Loucy (cell line): ENCODE data around the gene RNF145.

ENCODE experiments used
- H2AFZ ChIP-seq: fragments of 200-600 bp; sonication (generic); 2 replicates; pipeline ENCODE4 v1.6.0; 2016; ENCODE audit warnings: antibody characterized with exemption, mild to moderate bottlenecking, low read length, moderate library complexity
- H3F3A ChIP-seq: fragments of 200-600 bp; 2 replicates; pipeline ENCODE4 v1.6.0; 2016; ENCODE audit warnings: antibody characterized with exemption, low read depth, mild to moderate bottlenecking
- H3K27me3 ChIP-seq: fragments of 200-600 bp; sonication (generic); 2 replicates; pipeline ENCODE4 v1.6.1; 2014; ENCODE audit warnings: low read length, mild to moderate bottlenecking; ENCODE audit not compliant: insufficient read depth, poor library complexity, severe bottlenecking
- H3K36me3 ChIP-seq: fragments of 200-600 bp; sonication (generic); 2 replicates; pipeline ENCODE4 v1.6.1; 2016; ENCODE audit warnings: low read length; ENCODE audit not compliant: insufficient read depth
- H3K4me1 ChIP-seq: fragments of 200-600 bp; sonication (generic); 2 replicates; pipeline ENCODE4 v1.5.1; 2014; ENCODE audit warnings: low read length, mild to moderate bottlenecking; ENCODE audit not compliant: insufficient read depth, poor library complexity, severe bottlenecking
- H3K4me2 ChIP-seq: fragments of 200-600 bp; sonication (generic); 2 replicates; pipeline ENCODE4 v1.6.0; 2014; ENCODE audit warnings: antibody characterized with exemption, low read length, low read depth, mild to moderate bottlenecking; ENCODE audit not compliant: poor library complexity, severe bottlenecking
- H3K4me3 ChIP-seq: fragments of 200-600 bp; sonication (generic); 2 replicates; pipeline ENCODE4 v1.5.1; 2014; ENCODE audit warnings: low read length, mild to moderate bottlenecking, mixed read lengths; ENCODE audit not compliant: poor library complexity, severe bottlenecking
- H3K79me2 ChIP-seq: fragments of 200-600 bp; sonication (generic); 2 replicates; pipeline ENCODE4 v1.6.1; 2014; ENCODE audit warnings: low read length; ENCODE audit not compliant: insufficient read depth
- H3K9ac ChIP-seq: fragments of 200-600 bp; sonication (generic); 2 replicates; pipeline ENCODE4 v1.6.0; 2014; ENCODE audit warnings: mild to moderate bottlenecking, low read depth, low read length, moderate library complexity; ENCODE audit not compliant: poor library complexity, severe bottlenecking
- H3K9me2 ChIP-seq: fragments of 200-600 bp; sonication (generic); replicated peaks from 2 replicates; pipeline ENCODE4 v1.6.1; 2016; ENCODE audit warnings: low read depth, low read length, mixed read lengths
- H3K9me3 ChIP-seq: fragments of 200-600 bp; sonication (generic); 2 replicates; pipeline ENCODE4 v1.6.1; 2014; ENCODE audit warnings: mild to moderate bottlenecking, antibody characterized with exemption, low read length, low read depth; ENCODE audit not compliant: insufficient read depth
- H4K20me1 ChIP-seq: fragments of 200-600 bp; sonication (generic); 2 replicates; pipeline ENCODE4 v1.6.0; 2014; ENCODE audit warnings: antibody characterized with exemption, low read length, mild to moderate bottlenecking; ENCODE audit not compliant: insufficient read depth, poor library complexity, severe bottlenecking
- EZH2phosphoT487 ChIP-seq: fragments of 200-600 bp; IDR thresholded peaks from 2 replicates; pipeline ENCODE4 v1.6.1; 2018; ENCODE audit warnings: antibody characterized with exemption, mild to moderate bottlenecking, moderate library complexity, borderline replicate concordance
- TF ChIP-seq, protein P1 (sequence below): fragments of 200-600 bp; sonication (generic); conservative IDR thresholded peaks from 2 replicates; pipeline ENCODE4 v1.5.1; 2014; ENCODE audit warnings: mild to moderate bottlenecking, antibody characterized with exemption, low read length

The RNF145 gene

DNA sequence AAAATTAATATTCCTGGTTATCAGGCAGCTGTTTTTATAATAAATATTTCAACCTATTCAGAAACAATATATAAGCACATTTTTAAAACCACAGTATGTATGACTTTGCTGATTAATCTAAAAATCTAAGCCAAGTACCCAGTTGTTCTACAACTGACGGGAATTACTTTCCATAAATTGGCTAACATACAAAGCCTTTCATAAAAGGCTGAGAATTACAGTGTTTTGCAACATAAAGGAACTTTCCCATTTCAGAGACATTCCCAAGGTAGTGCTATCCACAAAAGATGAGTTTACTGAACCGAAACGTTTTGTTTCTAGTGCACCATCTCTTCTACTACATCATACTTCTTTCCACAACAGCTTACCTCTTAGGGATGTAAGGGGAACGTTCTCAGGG, 7.2 kb downstream of the RNF145 start:
- peaks cover 46% of the 10 kb centered on the region for H4K20me1 ChIP-seq

DNA sequence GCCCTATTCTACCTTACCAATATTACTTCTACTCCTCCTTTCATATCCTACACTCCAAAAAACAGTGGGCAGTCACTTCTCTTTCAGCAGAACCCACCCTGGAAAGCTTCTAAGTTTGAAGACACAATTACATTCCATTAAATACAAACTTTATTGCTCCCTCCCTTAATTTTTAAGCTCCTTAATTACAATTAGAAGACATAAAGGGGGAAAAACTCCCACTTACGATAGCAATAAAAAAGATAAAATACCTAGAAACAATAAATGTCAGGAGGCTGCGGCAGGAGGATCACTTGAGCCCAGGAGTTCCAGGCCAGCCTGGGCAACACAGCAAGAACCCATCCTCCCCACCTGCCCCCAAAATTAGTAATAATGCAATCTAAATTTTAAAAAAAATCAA, 9.6 kb downstream of the RNF145 start:
- H2AFZ ChIP-seq: no peak overlapping the region
- no peaks in the 10 kb centered on the region for H3K9me2 ChIP-seq
- no peaks in the 10 kb centered on the region for H3K27me3 ChIP-seq
- no peaks in the 10 kb centered on the region for H3F3A ChIP-seq
- H3K4me1 ChIP-seq: peaks cover 25% of the 10 kb centered on the region
- no peak overlapping the region for H3K4me2 ChIP-seq
- peaks cover 78% of the 10 kb centered on the region for H3K79me2 ChIP-seq
- no peaks in the 10 kb centered on the region for H3K9me3 ChIP-seq
- TF ChIP-seq, protein P1, sequence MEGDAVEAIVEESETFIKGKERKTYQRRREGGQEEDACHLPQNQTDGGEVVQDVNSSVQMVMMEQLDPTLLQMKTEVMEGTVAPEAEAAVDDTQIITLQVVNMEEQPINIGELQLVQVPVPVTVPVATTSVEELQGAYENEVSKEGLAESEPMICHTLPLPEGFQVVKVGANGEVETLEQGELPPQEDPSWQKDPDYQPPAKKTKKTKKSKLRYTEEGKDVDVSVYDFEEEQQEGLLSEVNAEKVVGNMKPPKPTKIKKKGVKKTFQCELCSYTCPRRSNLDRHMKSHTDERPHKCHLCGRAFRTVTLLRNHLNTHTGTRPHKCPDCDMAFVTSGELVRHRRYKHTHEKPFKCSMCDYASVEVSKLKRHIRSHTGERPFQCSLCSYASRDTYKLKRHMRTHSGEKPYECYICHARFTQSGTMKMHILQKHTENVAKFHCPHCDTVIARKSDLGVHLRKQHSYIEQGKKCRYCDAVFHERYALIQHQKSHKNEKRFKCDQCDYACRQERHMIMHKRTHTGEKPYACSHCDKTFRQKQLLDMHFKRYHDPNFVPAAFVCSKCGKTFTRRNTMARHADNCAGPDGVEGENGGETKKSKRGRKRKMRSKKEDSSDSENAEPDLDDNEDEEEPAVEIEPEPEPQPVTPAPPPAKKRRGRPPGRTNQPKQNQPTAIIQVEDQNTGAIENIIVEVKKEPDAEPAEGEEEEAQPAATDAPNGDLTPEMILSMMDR: no peak
- no peak for TF ChIP-seq EZH2phosphoT487
- H3K4me3 ChIP-seq: no peak overlapping the region
- H4K20me1 ChIP-seq: peaks cover 25% of the 10 kb centered on the region
- peaks cover 4% of the 10 kb centered on the region; the same call in 1 of the 2 replicates for H3K36me3 ChIP-seq
- no peak overlapping the region for H3K9ac ChIP-seq

More for the DNA sequence above, 7.2 kb downstream of the RNF145 start:
- Histone ChIP-seq H3K36me3 (peaks cover under 1% of the 10 kb centered on the region; the same call in 1 of the 2 replicates), H3K9me2 (no peaks in the 10 kb centered on the region), H3K4me3 (no peak overlapping the region), H3K79me2 (peaks cover 92% of the 10 kb centered on the region), H3F3A (peaks cover 5% of the 10 kb centered on the region; the same call in 1 of the 2 replicates), H3K4me2 (peak overlapping the region; percentile 98), H3K4me1 (peaks cover 36% of the 10 kb centered on the region), H3K9ac (no peak overlapping the region), H3K9me3 (no peaks in the 10 kb centered on the region), H2AFZ (no peak overlapping the region), H3K27me3 (no peaks in the 10 kb centered on the region)
- TF ChIP-seq, protein P1: no peak
- TF ChIP-seq EZH2phosphoT487: no peak

DNA sequence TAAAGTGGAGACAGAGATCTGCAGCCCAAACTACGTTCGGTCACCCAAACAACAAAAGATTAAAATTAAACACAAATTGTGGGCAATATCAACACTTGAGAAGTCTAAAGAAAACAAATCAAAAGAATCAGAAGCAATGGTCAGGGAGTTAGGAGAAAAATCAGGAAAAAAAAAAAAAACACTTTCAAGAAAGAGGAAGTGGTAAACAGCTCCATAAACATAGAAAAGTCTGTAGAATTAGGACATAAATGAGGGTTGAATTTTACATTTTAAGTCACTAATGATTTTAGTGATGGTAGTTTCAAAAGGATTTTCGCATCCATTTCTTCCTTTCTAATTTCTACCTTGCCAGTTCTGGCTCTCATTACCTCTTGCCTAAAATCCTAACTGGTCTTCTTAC, 10.1 kb downstream of the RNF145 start:
- Histone ChIP-seq H3F3A (no peaks in the 10 kb centered on the region), H3K27me3 (no peaks in the 10 kb centered on the region), H4K20me1 (peaks cover 20% of the 10 kb centered on the region), H3K4me1 (peaks cover 24% of the 10 kb centered on the region), H2AFZ (no peak overlapping the region), H3K4me3 (no peak overlapping the region), H3K36me3 (peaks cover 5% of the 10 kb centered on the region; the same call in 1 of the 2 replicates), H3K79me2 (peaks cover 72% of the 10 kb centered on the region), H3K9me3 (no peaks in the 10 kb centered on the region), H3K9ac (no peak overlapping the region), H3K4me2 (no peak overlapping the region), H3K9me2 (no peaks in the 10 kb centered on the region)
- TF ChIP-seq, protein P1: no peak
- TF ChIP-seq EZH2phosphoT487: no peak
